Measurements from ENCODE around the gene ZBTB43.

DNA sequence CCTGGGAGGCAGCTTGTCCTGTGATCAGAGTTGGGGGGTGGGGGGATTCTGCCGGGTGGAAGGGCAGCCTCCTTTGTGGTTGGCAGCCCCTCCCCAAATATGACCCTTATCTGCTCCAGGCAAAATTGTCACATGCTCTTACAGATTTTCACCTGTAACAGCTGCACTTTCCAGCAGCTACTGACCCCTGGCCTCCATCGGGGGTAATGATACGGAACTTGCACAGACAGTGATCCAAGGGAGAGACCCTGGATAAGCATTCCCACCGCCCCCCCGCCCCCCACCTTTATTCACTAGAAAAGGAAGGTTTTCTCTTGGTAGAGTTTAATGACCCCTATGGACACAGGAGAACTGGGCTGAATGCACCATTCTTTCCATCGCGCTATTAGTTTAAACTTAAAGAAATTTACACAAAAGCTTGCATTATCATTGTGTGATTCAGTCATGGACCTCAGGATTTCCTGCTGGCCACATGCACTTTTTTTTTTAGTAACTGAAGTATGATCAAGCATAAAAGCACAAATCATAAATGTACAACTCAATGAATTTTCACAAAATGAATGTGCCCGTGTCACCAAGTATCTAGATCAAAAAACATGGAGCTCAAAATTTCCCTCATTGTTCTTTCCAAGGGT, 44.9 kb downstream of the ZBTB43 start:
- TF ChIP-seq, protein P1, sequence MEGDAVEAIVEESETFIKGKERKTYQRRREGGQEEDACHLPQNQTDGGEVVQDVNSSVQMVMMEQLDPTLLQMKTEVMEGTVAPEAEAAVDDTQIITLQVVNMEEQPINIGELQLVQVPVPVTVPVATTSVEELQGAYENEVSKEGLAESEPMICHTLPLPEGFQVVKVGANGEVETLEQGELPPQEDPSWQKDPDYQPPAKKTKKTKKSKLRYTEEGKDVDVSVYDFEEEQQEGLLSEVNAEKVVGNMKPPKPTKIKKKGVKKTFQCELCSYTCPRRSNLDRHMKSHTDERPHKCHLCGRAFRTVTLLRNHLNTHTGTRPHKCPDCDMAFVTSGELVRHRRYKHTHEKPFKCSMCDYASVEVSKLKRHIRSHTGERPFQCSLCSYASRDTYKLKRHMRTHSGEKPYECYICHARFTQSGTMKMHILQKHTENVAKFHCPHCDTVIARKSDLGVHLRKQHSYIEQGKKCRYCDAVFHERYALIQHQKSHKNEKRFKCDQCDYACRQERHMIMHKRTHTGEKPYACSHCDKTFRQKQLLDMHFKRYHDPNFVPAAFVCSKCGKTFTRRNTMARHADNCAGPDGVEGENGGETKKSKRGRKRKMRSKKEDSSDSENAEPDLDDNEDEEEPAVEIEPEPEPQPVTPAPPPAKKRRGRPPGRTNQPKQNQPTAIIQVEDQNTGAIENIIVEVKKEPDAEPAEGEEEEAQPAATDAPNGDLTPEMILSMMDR (IDR thresholded peaks at IDR 0.05), result no peak
- TF ChIP-seq POLR2AphosphoS5 (IDR thresholded peaks at IDR 0.05) (no peak), EP300 (IDR thresholded peaks at IDR 0.05) (no peak), POLR2A (IDR thresholded peaks at IDR 0.05) (no peak)
